ENCODE data around the gene EPHA2.
A peak's percentile ranks its signal among the peaks of the same experiment; 100 is the strongest.
"Not testable (repeated sequence)": the region's sequence is repeated elsewhere in the genome, so short reads cannot be mapped to it uniquely, and the experiment has no call there.

EPHA2 gene

DNA sequence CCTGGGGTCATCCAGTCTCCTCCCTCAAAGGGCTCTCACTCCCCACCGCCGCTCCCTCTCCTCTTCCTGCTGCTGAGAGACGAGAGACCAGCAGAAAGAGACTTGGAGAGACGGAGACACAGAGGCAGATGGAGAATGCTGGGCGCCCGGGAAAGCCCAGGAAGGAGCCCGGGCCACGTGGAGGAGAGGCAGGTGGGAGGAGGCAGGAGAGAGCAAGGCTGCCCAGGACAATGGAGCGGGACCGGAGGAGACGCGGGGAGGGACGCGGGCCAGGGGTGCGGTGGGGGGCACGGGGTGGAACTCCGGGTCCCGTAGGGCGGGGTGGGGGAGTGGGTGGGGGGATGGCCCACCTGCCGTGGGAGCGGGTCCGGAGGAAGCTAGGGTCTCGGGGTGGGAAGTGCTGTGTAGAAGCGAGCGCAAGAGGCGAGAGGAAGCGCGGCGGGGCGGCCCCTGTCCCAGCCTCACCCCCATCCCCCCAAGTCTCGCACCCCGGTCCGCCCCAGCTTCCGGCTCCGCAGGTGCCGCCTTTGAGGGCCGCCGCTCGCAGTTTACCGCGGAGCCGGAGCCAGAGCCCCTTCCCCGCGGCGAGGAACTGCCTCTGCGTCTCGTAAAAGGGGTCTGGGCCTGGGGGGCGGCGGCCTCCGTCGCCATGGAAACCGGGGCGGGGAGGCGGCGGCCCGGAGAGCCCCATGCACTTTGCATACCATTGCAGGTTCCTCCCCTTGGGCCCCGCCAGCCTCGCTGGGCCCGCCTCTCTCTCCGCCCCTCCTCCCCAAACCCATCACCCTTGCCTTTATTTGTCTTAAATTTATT is 11.7 kb upstream of the EPHA2 start:
- DNase-seq (ENCODE audit: low read depth in 2 of 2) = peak; percentile 27 to 33

DNA sequence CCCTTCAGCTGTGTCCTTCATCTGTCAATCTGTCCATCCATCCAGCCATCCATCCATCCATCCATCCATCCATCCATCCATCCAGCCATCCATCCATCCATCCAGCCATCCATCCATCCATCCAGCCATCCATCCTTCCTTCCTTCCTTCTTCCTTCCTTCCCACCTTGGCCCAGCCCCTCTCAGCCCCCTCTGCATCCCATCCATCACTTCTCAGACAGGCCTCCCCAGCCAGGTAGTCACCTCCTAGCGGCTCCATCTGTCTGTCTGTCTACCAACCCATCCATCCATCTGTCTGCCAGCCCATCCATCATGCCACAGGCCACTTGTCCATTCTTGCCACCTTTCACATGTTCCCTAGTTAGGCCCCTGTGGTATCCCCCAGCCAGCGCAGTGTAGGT is 10.2 kb upstream of the EPHA2 start:
- DNase-seq (ENCODE audit: low read depth in 2 of 2) = no peak

DNA sequence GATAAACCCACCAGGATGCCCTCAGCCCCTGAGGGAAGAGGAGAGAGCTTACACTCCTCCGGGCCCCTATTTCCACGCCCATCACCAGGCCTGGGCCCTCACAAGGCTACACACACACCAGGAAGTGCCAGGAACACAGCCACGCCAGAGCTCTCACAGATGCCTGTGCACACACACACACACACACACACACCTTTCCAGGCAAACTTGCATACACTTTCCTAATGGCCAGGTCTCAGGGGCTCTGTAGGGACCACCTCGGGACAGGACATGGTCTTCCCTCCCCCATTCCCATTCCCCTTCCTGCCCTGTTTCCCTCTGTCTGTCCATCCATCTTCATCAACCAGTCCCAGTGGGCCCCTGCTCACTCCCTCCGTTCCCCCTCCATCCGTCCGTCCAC is 9.7 kb upstream of the EPHA2 start:
- DNase-seq (ENCODE audit: low read depth in 2 of 2) = no peak

DNA sequence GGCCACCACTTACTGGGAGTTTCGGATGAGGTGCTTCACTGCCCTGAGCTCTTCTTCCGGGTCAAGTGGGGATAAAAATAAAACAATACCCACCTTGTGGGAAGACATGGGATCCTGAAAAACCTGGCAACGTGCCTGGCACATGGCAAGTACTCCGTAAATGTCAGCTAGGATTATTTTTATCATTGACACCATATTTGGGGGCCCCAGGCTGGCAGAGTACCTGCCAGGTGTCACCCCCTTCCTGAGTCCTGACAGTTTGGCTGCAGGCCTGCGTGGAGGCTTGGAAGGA is 9.2 kb upstream of the EPHA2 start:
- no peak for DNase-seq (ENCODE audit: low read depth in 2 of 2)

DNA sequence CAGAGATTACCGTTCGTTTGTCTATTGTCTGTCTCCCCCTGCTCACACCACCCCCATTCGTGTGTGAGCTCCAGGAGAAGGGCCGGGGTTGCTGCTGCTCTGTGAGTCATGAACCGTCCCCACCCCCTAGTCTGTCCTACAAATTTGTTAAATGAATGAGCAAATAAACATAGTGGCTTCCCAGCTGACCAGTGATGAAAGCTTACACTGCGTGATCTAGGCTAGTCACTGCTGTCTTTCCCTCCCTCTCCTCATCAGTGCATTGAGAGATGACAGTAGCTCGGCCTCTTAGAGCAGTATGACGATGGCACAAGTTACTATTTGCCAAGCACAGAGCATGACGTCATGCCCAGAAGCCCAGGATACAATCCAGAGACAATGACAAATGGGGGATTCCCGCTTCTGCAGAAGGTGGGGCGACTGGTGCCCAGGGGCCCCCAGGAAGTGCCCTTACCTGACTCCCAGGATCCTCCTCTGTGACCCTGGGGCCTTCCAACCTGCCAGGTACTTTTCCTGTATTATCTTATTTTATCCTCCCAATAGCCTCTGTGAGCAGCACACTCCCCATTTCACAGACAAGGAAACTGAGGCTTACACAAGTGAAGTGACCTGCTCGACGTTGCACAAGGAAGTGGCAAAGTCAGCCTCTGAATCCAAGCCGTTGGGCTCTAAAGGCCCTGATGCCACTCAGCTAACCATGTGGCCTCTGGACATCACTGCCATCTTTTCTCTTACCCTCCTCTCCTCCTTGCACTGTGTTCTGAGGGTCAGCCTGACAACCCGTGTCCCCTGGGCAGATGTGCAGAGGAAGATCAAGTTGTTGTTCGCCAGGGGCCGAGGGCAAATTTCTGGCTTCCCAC is 8.6 kb upstream of the EPHA2 start:
- DNase-seq (ENCODE audit: low read depth in 2 of 2) = no peak

DNA sequence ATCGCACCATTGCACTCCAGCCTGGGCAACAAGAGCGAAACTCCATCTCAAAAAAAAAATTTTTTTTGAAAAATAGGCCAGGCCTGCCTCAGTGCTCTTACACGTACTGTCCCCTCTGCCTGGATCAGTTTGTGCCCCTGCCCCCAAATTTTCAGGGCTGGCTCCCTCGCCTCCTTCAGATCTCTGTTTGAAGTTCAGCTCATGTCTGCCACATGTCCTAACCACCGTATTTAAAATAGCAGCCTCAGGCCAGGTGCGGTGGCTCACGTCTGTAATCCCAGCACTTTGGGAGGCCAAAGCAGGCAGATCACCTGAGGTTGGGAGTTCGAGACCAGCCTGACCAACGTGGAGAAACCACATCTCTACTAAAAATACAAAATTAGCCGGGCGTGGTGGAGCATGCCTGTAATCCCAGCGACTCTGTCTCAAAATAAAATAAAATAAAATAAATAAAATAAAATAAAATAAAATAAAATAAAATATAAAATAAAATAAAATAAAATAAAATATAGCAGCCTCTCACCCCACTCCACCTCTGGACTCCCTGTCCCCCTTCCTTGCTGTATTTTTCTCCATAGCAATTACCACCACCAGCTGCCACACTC is 7.8 kb upstream of the EPHA2 start:
- not testable (repeated sequence) for DNase-seq (ENCODE audit: low read depth in 2 of 2)

DNA sequence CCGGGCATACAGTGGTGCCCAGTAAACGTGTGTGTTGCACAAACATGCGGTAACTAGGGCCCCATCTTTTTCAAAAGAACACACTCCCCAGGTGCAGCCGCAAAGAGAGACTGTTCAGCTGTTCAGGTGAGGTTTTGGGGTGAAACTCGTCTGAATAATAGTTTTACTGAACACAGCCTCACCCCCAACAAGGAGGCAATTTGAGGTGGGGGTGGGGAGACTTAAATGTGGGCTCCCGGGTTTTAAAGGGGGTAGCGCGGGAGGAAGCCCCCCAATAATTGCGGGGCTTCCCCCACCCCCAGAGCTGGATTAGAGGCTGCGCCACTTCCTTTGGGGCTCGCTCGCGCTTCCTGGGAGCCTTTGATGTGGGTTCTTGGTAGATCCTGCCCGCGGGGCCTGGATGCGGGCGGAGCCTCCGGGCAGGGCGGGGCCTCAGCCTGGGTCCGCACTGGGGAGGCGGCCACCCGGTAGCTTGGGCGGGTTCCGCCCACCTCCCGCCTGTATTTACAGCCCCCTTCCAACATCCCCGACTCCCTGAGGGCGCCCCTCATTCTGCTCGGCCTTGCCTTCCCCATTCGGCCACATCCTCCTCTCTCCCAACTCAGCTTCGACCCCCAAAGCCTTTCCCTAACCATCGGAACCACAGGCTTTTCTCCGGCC is 6.4 kb upstream of the EPHA2 start:
- peak; percentile 17 to 38 for DNase-seq (ENCODE audit: low read depth in 2 of 2)

DNA sequence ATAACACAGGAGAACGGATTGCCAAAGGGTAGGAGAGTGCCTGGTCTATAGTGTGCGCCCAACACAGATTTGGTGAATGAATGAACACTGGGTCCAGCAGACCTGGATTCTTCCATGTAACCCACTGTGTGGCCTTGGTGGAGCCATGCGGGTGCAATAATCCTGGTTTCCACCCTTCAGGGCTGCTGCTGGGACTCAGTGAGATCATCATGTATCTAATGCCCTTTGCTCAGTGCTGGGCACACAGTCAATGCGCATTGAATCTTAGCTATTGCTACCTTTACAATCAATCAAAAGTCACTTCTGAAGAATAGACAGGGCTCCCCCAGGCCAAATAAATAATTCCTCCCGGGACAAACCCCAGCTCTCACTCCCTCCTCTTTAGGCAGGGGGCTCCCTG is 5.8 kb upstream of the EPHA2 start:
- DNase-seq (ENCODE audit: low read depth in 2 of 2) = no peak

DNA sequence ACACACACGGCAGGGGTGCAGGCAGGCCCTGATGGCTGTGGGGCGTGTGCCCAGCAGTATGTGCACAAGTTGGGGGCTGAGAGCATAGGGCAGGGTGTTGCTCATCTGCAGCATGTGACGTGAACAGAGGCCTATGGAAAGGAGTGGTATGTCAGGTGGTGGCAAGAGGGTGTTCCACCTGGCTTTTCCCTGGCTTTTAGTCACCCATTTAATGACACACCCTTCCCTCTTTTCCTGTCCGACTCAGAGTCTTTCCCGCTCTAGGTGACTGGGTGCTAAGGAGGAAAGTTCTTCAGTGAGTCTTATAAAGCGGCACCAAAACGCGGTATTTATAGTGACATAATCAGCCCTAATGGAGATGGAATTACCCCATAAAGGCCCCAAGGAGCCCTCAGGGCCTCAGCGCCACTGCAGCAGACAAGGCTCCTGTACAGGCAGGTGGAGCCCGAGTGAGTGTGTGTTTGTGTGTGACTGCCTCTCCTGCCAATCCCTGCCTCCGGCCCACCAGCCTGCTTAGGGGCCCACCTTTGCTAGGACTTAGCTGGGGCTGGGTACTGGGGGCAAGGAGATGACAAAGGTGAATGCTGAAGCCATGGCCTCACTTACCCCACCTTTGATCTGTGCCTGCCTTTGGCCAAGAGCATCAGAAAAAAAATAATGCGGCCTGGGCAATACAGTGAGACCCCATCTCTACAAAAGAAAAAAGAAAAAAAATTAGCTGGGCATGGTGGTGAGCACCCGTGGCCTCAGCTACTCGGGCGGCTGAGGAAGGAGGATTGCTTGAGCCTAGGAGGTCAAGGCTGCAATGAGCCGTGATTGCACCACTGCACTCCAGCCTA is 3.3 kb upstream of the EPHA2 start:
- DNase-seq (ENCODE audit: low read depth in 2 of 2) = no peak

DNA sequence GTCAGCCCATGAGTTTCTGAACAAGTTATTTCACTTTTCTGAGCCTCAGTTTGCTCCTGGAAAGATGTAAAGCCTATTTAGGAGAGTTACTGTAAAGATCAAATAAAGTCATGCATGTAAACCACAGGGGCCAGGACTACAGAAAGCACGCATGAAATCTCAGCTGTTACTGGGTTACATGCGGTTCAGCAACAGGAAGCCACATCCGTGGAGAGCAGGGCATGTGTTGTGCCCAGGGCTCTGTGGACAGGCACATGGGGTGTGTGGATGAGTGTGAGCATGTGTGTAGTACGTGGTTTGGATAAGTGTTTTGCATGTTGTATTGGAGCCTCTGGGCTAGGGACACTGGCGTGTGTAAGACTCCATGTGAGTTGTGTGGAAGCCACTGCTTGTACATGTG is 2.2 kb upstream of the EPHA2 start:
- DNase-seq (ENCODE audit: low read depth in 2 of 2) = no peak

DNA sequence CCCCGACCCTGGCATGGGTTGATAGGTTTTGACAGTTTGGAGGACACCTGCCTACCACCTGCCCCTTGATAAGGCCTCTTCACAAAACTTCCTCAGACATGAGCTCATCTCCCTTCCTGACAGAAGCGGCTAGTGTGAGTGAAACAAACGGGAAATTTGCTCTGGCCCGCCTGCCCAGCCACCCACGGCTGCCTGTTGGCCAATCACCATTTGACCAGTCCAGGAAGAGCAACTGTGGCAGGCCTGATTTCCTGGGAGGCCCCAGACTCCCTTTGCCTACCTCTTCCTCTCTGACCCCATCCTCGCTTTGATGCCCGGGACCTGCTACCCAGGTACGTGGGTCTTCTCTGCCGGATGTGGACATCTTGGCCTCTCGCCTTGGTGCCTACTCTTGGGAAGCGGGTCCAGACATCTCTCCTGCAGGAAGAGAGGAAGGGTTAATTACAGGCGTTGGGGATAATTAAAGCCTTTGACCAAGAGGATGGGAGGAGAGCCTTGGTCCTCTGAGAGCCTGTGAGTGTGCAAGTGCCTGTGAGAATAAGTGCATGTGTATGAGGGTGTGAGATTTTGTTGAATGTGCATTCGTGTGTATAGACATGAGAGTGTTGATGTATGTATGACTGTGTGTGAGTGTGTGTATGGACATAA is 1.1 kb upstream of the EPHA2 start:
- DNase-seq (ENCODE audit: low read depth in 2 of 2) = no peak

DNA sequence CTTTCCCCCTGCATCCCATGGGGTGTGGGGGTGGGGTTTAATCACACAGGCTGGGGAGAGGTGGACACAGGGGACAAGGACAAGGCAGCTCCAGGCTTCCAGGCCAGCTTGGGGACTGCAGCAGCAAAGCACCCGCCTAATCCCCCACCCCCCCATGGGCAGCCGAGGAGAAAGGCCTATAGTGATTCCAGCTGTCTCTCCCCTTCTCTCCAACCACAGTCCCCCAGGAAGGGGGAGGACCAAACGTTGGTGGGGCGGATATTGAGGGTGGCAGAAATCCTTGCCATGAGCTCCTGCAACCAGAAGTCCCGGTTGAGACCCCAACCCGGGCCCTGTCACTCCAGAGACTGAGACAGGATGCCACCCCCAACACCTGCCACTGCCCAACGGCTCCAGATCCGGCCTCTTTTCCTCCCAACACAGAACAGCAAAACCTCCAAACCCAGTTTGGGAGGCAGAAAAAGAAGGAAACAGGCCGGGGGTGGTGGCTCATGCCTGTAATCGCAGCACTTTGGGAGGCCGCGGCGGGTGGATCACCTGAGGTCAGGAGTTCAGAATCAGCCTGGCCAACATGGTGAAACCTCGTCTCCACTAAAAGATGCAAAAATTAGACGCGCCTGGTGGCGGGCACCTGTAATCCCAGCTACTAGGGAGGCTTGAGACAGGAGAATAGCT is 1.7 kb downstream of the EPHA2 start:
- no peak for DNase-seq (ENCODE audit: low read depth in 2 of 2)

DNA sequence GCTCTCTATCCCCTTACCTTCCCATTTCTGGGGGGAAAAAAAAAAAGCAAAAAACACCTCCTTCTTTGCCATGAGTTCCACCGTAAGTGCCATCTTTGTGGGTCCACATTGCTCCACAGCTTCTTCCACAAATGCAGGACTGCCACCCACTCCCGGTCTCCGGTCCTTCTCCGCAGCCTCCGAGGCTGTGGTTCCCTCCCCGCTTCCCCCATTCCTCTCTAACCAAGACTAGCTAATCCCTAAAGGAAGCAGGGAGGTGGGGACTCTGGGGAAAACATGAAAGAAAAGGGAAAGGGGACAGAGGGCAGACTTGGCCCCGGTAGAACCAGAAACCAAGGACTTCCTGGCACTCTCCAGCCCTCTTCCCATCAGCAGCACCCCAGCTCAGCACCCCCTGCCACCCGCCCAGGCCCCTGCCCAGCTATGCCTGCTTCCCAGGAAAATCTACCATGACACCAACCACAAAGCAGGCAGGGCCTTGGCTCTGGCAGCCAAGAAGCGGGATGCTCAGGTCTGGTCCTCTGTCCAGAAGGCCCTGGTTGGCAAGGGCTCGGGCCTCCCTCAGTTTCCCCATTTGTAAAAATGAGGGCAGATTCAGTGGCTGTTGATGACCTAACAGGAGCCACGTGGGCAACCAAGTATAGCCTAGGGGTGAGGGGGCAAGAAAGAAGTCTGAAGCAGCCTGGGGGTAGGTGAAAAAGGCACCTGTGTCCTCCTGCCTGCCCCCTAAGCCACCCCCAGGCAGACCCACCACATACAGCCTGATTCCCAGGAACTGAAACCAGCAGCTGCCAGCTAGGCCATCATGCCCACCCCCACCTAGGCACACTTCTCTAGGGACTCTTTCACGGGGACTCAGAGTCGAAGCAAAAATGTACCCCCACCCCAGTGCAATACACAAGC is 2.5 kb downstream of the EPHA2 start:
- DNase-seq (ENCODE audit: low read depth in 2 of 2) = no peak

DNA sequence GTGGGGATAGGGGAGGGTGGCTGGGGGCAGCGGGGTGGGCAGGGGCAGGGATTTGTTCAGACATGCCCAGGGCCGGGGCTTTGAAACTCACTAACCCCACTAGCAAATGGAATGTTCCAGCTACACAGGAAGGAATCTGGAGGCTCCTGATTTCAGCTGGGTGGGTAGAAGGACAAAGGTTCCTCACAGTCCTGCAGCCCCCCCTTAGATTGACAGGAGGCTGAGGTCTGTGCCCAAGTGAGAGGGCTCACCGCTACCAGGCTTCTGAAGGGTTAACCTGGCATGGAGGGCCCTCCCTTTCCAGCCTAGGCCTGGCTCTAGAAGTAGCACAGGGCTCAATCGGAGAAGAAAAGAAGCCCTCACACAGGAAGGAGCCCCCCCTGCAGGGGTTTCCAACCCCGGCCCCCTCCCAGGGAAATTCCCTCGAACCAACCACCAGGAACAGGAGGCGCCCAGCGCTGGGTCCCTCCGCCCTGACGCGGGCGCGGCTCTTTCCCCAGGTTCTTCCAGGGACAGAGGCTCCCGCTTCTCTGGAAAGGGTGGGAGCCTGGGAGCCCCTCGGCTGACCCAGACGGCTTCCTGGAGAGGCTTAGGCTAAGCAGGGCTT is 3.3 kb downstream of the EPHA2 start:
- DNase-seq (ENCODE audit: low read depth in 2 of 2) = no peak

DNA sequence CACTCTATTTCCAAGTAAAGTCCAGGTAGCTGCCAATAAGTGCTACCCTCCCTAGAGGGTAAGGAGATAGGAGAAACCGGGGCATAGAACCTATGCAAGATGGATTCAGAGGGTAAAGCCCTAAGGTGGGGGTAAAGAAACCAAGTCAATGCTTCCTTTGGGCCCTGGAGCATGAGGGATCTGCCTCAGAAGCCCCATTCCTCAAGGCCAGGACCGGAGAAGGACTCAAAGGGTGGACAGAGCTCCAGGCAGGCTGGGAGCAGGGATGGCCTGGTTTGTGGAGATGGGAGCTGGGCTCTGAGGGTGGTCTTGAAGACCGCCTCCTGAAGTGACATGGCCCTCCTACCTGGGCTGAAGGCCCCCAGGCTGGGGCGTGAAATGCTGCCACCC is 3.9 kb downstream of the EPHA2 start:
- DNase-seq (ENCODE audit: low read depth in 2 of 2) = no peak

DNA sequence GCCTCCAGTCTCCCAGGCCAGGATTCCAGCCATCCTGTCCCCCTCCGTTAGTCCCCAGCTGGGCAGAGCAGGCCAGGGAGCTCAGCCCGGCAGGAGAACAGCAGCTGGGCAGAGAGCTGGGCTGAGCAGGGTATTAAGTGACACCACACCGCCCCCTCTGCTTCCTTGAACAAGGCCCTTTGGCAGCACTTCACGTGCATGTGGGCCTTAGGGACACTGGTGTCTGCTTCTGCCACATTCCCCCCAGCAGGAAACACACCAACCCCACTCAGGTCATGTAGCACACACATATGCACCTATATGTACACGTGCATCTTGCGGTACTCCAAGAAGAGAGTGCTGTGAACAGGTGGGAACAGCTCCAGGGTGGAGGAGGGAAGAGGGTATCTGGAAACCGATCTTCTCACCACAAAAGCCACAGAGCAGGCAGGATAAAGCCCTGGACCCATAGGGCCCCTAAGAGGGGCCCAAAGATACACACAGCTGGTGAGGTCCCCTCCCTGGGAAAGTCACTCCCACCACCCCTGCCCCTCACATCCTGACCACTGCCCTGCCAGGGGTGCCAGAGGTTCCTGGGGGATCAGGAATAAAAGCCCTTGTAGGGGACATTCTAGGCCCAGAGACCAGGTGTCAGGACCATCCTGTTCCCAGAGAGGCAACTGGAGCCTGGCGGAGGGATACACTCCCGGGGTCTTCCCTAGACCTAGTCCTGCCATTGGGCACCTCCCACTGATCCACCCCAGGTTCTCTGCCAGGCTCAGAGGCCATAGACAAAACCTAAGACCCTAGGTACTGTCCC is 4.5 kb downstream of the EPHA2 start:
- DNase-seq (ENCODE audit: low read depth in 2 of 2) = no peak

DNA sequence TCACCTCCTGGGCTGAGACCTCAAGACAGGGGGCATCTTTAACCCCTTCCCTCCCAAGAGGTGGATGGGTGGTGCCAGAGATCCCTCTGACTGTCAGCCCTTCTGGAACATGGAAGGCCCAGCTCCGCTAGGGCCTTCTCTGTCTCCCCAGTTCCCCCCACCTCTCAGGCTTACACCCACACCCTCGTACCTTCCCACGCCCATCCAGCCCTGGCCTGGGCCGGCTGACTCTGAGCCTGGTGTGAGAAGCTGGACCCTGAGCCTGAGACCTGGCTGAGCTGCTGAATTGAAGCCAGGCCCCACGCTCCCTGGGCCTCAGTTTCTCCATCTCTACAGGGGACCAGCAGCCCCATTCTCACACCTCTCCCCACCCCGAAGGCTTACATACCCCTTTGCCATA is 5.4 kb downstream of the EPHA2 start:
- DNase-seq (ENCODE audit: low read depth in 2 of 2) = no peak
